GM12878 (cell line): Measurements from ENCODE around the gene TSC2.

ENCODE experiments used
- BHLHE40 ChIP-seq, 2 experiments: fragments of 450-650 bp in 1 of 2; IDR thresholded peaks; 2 replicates each; pipeline ENCODE4 v1.6.1; 2011 to 2017; ENCODE audit warnings: low read depth in 2 of 2, borderline replicate concordance in 1 of 2, improper control_type of control experiment in 1 of 2, low read length in 1 of 2, mild to moderate bottlenecking in 1 of 2
- CHD4 ChIP-seq: fragments of 200-600 bp; sonication (generic); IDR thresholded peaks from 2 replicates; pipeline ENCODE4 v1.6.1; 2016; ENCODE audit warnings: mild to moderate bottlenecking
- EGR1 ChIP-seq, 2 experiments: IDR thresholded peaks; 1 replicate in 1 of 2; 2 replicates in 1 of 2; pipeline ENCODE4 v1.6.1; 2011 to 2012; ENCODE audit warnings: low read depth in 2 of 2, low read length in 2 of 2, borderline replicate concordance in 1 of 2, mild to moderate bottlenecking in 1 of 2, moderate library complexity in 1 of 2
- EZH2 ChIP-seq: IDR thresholded peaks from 2 replicates; pipeline ENCODE4 v1.6.1; 2012; ENCODE audit warnings: low read depth, mild to moderate bottlenecking, control low read depth, inconsistent platforms, low read length, borderline replicate concordance; ENCODE audit not compliant: control insufficient read depth
- HDAC2 ChIP-seq: fragments of 200-600 bp; sonication (generic); IDR thresholded peaks from 2 replicates; pipeline ENCODE4 v1.6.1; 2017
- MAX ChIP-seq: IDR thresholded peaks from 2 replicates; pipeline ENCODE4 v1.6.1; 2012; ENCODE audit warnings: low read depth, low read length, improper control_type of control experiment
- NFIC ChIP-seq: IDR thresholded peaks from 2 replicates; pipeline ENCODE4 v1.6.1; 2012; ENCODE audit warnings: low read depth, mild to moderate bottlenecking, inconsistent platforms, low read length, moderate library complexity
- SIN3A ChIP-seq: IDR thresholded peaks from 2 replicates; pipeline ENCODE4 v1.6.1; 2012; ENCODE audit warnings: low read depth, low read length, improper control_type of control experiment
- SMAD1 ChIP-seq: fragments of 450-650 bp; IDR thresholded peaks from 2 replicates; pipeline ENCODE4 v1.6.1; 2018; ENCODE audit warnings: mild to moderate bottlenecking, low read depth; ENCODE audit not compliant: partially characterized antibody
- TCF7 ChIP-seq: IDR thresholded peaks from 2 replicates; pipeline ENCODE4 v1.6.1; 2014; ENCODE audit warnings: antibody characterized with exemption, borderline replicate concordance
- ZNF24 ChIP-seq: fragments of 450-650 bp; IDR thresholded peaks from 2 replicates; pipeline ENCODE4 v1.6.1; 2017; ENCODE audit warnings: antibody characterized with exemption, mild to moderate bottlenecking
- ZNF274 ChIP-seq: IDR thresholded peaks from one replicate; pipeline ENCODE4 v1.8.0; 2011; ENCODE audit not compliant: insufficient read length, insufficient read depth
- TF ChIP-seq, protein P1 (sequence below), 3 experiments: IDR thresholded peaks in 2 of 3; conservative IDR thresholded peaks in 1 of 3; 2 replicates each; pipeline ENCODE4 v1.5.1; 2011; ENCODE audit warnings: low read depth in 3 of 3, low read length in 3 of 3, mild to moderate bottlenecking in 3 of 3, control low read depth in 2 of 3, moderate library complexity in 2 of 3, inconsistent platforms in 1 of 3, mixed read lengths in 1 of 3; ENCODE audit not compliant: control insufficient read depth in 2 of 3, insufficient read depth in 1 of 3; ENCODE audit errors: extremely low read depth in 1 of 3

- TF ChIP-seq BHLHE40 (IDR thresholded peaks at IDR 0.05; ENCODE audit: borderline replicate concordance in 1 of 2, low read depth in 2 of 2, low read length in 1 of 2): no peak
- TF ChIP-seq NFIC: no peak
- no peak for TF ChIP-seq EZH2
- no peak for TF ChIP-seq HDAC2
- no peak for TF ChIP-seq MAX
- no peak for TF ChIP-seq ZNF274
- TF ChIP-seq ZNF24: no peak
- TF ChIP-seq EGR1 (IDR thresholded peaks at IDR 0.05; ENCODE audit: borderline replicate concordance in 1 of 2, low read depth in 2 of 2, low read length in 2 of 2): no peak
- TF ChIP-seq, protein P1, sequence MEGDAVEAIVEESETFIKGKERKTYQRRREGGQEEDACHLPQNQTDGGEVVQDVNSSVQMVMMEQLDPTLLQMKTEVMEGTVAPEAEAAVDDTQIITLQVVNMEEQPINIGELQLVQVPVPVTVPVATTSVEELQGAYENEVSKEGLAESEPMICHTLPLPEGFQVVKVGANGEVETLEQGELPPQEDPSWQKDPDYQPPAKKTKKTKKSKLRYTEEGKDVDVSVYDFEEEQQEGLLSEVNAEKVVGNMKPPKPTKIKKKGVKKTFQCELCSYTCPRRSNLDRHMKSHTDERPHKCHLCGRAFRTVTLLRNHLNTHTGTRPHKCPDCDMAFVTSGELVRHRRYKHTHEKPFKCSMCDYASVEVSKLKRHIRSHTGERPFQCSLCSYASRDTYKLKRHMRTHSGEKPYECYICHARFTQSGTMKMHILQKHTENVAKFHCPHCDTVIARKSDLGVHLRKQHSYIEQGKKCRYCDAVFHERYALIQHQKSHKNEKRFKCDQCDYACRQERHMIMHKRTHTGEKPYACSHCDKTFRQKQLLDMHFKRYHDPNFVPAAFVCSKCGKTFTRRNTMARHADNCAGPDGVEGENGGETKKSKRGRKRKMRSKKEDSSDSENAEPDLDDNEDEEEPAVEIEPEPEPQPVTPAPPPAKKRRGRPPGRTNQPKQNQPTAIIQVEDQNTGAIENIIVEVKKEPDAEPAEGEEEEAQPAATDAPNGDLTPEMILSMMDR (IDR thresholded peaks at IDR 0.05 in 2 of 3, conservative IDR thresholded peaks at IDR 0.05 in 1 of 3; ENCODE audit: control insufficient read depth in 2 of 3, extremely low read depth in 1 of 3, insufficient read depth in 1 of 3, low read depth in 3 of 3, low read length in 3 of 3): no peak
- TF ChIP-seq SMAD1: no peak
- no peak for TF ChIP-seq TCF7
- no peak for TF ChIP-seq CHD4
- no peak for TF ChIP-seq SIN3A
These were observed 15.3 kb upstream of the TSC2 start for GRCh38 chr16:2032285-2033056.
